ENCODE measurements around the gene APOBEC3H. TPM values are rescaled to one million over a fixed set of nuclear protein-coding genes. Genes with fewer than 3 reads are reported as not detected.
"Not testable (repeated sequence)": the region's sequence is repeated elsewhere in the genome, so short reads cannot be mapped to it uniquely, and the experiment has no call there.

APOBEC3H gene
- not detected in 2 replicates for total RNA-seq
- polyA plus RNA-seq: not detected in 2 replicates
- 0.13 and 0.14 TPM in 2 replicates for polyA plus RNA-seq (2011; cell fraction: cytosol; rRNA removed)
- 0.36 TPM in 1 of 2 replicates, not detected in the other for polyA plus RNA-seq (2011; cell fraction: nucleus; rRNA removed)
- 0.22 and 0.24 TPM in 2 replicates for polyA plus RNA-seq (2012)
- 0.39 TPM in 1 of 2 replicates, not detected in the other for polyA minus RNA-seq
- polyA minus RNA-seq (2011; cell fraction: cytosol; rRNA and poly(A)+ RNA removed): not detected
- not detected in 2 replicates for polyA minus RNA-seq (2011; cell fraction: nucleus; rRNA and poly(A)+ RNA removed)
- percentile 10 among the genes with signal in this experiment for Bru-seq, nascent RNA
- percentile 10 among the genes with signal in this experiment for BruChase-seq, experiment 1, labeled RNA remaining after a 6-hour chase
- percentile 15 among the genes with signal in this experiment for BruChase-seq, experiment 2, labeled RNA remaining after a 2-hour chase
- long read RNA-seq: 0 reads

DNA sequence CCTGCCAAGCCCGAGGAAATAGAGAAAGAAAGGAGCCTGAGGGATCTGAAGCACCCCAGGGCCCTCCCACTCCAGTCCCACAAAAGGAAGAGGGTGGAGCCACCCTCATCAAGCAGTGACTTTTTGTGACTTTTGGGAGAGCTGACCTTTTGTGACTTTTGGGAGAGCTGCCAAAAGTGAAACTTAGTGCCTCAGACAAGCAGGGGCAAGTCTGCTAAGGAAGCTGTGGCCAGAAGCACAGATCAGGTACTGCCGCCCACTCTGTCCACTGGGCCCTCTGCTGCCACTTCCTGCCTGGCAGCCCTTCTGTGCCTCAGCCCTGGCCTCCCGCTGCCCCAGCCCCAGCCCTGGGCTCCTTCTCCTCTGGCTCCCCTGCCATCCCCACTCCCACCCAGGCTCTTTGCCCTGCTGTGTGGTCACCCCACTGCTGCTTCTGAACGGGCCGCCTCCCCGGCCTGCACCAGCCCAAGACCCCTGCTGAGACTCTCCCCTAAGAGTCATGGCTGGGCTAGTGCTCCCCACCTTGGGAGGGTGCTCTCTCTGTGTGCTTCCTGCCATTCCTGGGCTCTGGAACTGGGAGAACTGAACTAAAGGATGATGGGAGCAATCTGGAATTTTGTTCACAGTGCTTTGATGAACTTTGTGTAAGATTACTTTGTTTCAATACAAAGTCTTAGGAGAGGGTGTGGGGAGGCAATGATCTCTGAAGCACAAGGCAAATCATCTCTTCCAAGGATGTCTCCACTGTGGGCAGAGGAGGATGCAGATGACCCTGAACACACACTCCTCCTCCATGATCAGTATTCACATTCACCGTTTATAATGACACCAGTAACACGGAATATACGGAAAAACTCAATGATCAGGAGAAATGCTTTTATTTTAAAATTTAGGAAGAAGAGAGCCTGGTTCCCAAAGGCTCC lies at the start of gene APOBEC3H:
Gene APOBEC3H, plus strand, starts transcription at position 147 of the 923 bp plus-strand sequence. CDS start 3,035 bp downstream, outside the sequence.
- no peaks in the 10 kb centered on the region for H3K79me2 ChIP-seq (ENCODE audit: control insufficient read depth, insufficient read depth, low read length)
- intact Hi-C loops (cut with micrococcal nuclease): no loop called here
- no peak within 1 kb of the TSS for H3K27ac ChIP-seq (ENCODE audit: insufficient read depth, low read depth, low read length)
- no peak within 1 kb of the TSS for H3K4me3 ChIP-seq (replicated peaks in 1 of 3; ENCODE audit: insufficient read depth in 1 of 3, low read depth in 1 of 3, low read length in 3 of 3)
- ChIA-PET CTCF (interaction anchor here (1.4 kb wide), 1 partner anchor 227 kb away, joined by 5 read pairs; no protein-coding TSS in a partner anchor), POLR2A (no interaction called here)
- H3K9me3 ChIP-seq (replicated peaks; ENCODE audit: control insufficient read depth, insufficient read depth, low read length): no peaks in the 10 kb centered on the region
- no peak within 1 kb of the TSS for H3K4me2 ChIP-seq (ENCODE audit: insufficient read depth, low read length)
- no peaks in the 10 kb centered on the region for H3K9me1 ChIP-seq (replicated peaks; ENCODE audit: control insufficient read depth, extremely low read depth, insufficient read depth, low read length)
- H2AFZ ChIP-seq (ENCODE audit: low read depth, low read length): peak within 1 kb of the TSS; percentile 65
- DNase-seq (ENCODE audit: low read depth, low spot score) (no peak), FAIRE-seq (no peak)
- peaks cover 0 to 6% of the 10 kb centered on the region in 2 experiments for H3K27me3 ChIP-seq (ENCODE audit: control insufficient read depth in 2 of 2, insufficient read depth in 2 of 2, low read length in 2 of 2)
- dilution Hi-C loops (cut with MboI; ENCODE audit: extremely low pct_ligation_motif_present, low sequenced_read_pairs): no loop called here
- no peaks in the 10 kb centered on the region for H4K20me1 ChIP-seq (replicated peaks; ENCODE audit: control insufficient read depth, extremely low read depth, insufficient read depth, low read length)
- BruUV-seq (replicated peaks): no TSS peak
- H3K36me3 ChIP-seq (ENCODE audit: control insufficient read depth in 2 of 2, extremely low read depth in 1 of 2, insufficient read depth in 2 of 2, low read length in 2 of 2): no peaks in the 10 kb centered on the region
- TF ChIP-seq, protein P1, sequence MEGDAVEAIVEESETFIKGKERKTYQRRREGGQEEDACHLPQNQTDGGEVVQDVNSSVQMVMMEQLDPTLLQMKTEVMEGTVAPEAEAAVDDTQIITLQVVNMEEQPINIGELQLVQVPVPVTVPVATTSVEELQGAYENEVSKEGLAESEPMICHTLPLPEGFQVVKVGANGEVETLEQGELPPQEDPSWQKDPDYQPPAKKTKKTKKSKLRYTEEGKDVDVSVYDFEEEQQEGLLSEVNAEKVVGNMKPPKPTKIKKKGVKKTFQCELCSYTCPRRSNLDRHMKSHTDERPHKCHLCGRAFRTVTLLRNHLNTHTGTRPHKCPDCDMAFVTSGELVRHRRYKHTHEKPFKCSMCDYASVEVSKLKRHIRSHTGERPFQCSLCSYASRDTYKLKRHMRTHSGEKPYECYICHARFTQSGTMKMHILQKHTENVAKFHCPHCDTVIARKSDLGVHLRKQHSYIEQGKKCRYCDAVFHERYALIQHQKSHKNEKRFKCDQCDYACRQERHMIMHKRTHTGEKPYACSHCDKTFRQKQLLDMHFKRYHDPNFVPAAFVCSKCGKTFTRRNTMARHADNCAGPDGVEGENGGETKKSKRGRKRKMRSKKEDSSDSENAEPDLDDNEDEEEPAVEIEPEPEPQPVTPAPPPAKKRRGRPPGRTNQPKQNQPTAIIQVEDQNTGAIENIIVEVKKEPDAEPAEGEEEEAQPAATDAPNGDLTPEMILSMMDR (IDR thresholded peaks at IDR 0.05; ENCODE audit: extremely low read depth in 1 of 2, insufficient read depth in 1 of 2, low read depth in 1 of 2, low read length in 2 of 2): no peak
- TF ChIP-seq GATA2 (IDR thresholded peaks at IDR 0.05; ENCODE audit: insufficient read depth, insufficient read length, low read depth, low read length) (no peak), JUN (IDR thresholded peaks at IDR 0.05; ENCODE audit: borderline replicate concordance, insufficient read depth, insufficient read length, low read depth) (no peak), POLR2AphosphoS5 (IDR thresholded peaks at IDR 0.05; ENCODE audit: insufficient read depth, low read depth, low read length) (no peak), FOS (IDR thresholded peaks at IDR 0.05; ENCODE audit: borderline replicate concordance, insufficient read depth, low read length) (no peak), MYC (IDR thresholded peaks at IDR 0.05; ENCODE audit: low read depth, low read length) (no peak), POLR2A (IDR thresholded peaks at IDR 0.05; ENCODE audit: low read depth, low read length) (no peak), EZH2 (IDR thresholded peaks at IDR 0.05; ENCODE audit: borderline replicate concordance, low read depth, low read length, severe bottlenecking) (no peak)
- TF ChIP-seq, protein P2, sequence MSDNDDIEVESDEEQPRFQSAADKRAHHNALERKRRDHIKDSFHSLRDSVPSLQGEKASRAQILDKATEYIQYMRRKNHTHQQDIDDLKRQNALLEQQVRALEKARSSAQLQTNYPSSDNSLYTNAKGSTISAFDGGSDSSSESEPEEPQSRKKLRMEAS (IDR thresholded peaks at IDR 0.05; ENCODE audit: insufficient read depth, insufficient read length): no peak
- no peaks in the 10 kb centered on the region for H3K4me1 ChIP-seq (ENCODE audit: control insufficient read depth, extremely low read depth, insufficient read depth, low read length)
- no peak within 1 kb of the TSS for H3K9ac ChIP-seq (replicated peaks; ENCODE audit: extremely low read depth, insufficient read depth, low read length)

DNA sequence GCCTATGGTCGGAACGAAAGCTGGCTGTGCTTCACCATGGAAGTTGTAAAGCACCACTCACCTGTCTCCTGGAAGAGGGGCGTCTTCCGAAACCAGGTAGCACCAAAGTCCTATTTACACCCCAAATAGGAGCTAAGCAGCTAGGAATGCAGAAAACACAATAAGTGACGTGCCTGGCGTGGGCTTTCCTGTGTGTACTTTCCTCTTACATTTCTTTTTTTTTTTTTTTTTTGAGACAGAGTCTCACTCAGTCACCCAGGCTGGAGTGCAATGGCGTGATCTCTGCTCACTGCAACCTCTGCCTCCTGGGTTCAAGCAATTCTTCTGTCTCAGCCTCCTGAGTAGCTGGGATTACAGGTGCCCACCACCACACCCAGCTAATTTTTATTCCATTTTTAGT lies 47.6 kb upstream of the APOBEC3H start:
- H3K4me3 ChIP-seq (replicated peaks in 1 of 3; ENCODE audit: insufficient read depth in 1 of 3, low read depth in 1 of 3, low read length in 3 of 3); H3K79me2 ChIP-seq (ENCODE audit: control insufficient read depth, insufficient read depth, low read length); dilution Hi-C loops (cut with MboI; ENCODE audit: extremely low pct_ligation_motif_present, low sequenced_read_pairs); H3K9me3 ChIP-seq (replicated peaks; ENCODE audit: control insufficient read depth, insufficient read depth, low read length); H3K27ac ChIP-seq (ENCODE audit: insufficient read depth, low read depth, low read length); H3K27me3 ChIP-seq (ENCODE audit: control insufficient read depth in 2 of 2, insufficient read depth in 2 of 2, low read length in 2 of 2); H2AFZ ChIP-seq (ENCODE audit: low read depth, low read length); intact Hi-C loops (cut with micrococcal nuclease); DNase-seq (ENCODE audit: low read depth, low spot score); H4K20me1 ChIP-seq (replicated peaks; ENCODE audit: control insufficient read depth, extremely low read depth, insufficient read depth, low read length); FAIRE-seq; H3K9ac ChIP-seq (replicated peaks; ENCODE audit: extremely low read depth, insufficient read depth, low read length); POLR2A ChIA-PET; H3K9me1 ChIP-seq (replicated peaks; ENCODE audit: control insufficient read depth, extremely low read depth, insufficient read depth, low read length); BruUV-seq (replicated peaks); H3K4me2 ChIP-seq (ENCODE audit: insufficient read depth, low read length); H3K4me1 ChIP-seq (ENCODE audit: control insufficient read depth, extremely low read depth, insufficient read depth, low read length); H3K36me3 ChIP-seq (ENCODE audit: control insufficient read depth in 2 of 2, extremely low read depth in 1 of 2, insufficient read depth in 2 of 2, low read length in 2 of 2): not testable (repeated sequence)
- CTCF ChIA-PET: interaction anchor here (0.6 to 1.0 kb wide), 3 partner anchors 11 to 283 kb away, joined by 3 to 4 read pairs (median 3); no protein-coding TSS in a partner anchor
